Subcutaneous adipose tissue (tissue), 4 donors: ENCODE measurements around the gene WDR27. TPM values are rescaled to one million over a fixed set of nuclear protein-coding genes. Genes with fewer than 3 reads are reported as not detected.

Source experiments
- total RNA-seq, 4 donors: library from RNA; depleted of rRNA; stranded (reverse); fragments of >200 nt; gene quantifications; one replicate each; pipeline ENCODE4 v1.1.0, GENCODE V29; 2016
- TF ChIP-seq, protein P1 (sequence below): fragments of 450-650 bp; IDR thresholded peaks from one replicate; pipeline ENCODE4 v1.5.1; 2016; ENCODE audit warnings: low read depth, mild to moderate bottlenecking, control low read depth, antibody characterized with exemption, moderate library complexity

WDR27 gene
- total RNA-seq, 4 donors from 2014 or later: 26.0 to 36.4 (median 31.3) TPM

DNA sequence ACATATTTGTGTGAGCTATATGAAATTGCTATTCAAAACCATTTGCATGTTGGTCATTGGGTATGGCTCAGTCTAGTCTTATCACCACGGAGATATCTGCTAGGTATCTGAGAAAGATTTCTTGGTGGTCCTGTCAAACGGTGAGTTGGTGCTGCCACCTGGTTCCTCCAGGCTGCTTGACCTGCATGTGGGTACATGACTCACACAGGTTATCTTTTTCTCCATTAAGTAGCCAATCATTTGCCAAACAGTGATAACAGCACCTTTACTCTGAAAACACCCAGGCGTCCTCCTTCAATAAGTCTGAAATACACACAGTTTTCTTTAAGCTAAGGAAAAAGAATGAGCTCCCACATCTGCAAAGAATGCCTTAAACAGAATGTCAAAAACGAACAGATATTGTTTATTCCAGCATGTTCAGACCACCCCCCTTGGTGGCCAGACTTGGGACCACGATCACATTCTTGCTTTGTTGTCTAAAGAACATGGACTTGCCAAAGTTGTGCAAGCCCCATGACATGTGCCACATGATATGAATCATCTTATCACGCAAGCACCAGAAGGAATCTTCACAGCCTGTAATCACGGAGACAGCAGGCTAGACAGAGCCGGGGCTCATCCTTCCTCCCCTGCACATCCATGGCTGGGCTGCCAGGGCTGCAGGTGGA is 247.5 kb downstream of the WDR27 start:
- TF ChIP-seq, protein P1, sequence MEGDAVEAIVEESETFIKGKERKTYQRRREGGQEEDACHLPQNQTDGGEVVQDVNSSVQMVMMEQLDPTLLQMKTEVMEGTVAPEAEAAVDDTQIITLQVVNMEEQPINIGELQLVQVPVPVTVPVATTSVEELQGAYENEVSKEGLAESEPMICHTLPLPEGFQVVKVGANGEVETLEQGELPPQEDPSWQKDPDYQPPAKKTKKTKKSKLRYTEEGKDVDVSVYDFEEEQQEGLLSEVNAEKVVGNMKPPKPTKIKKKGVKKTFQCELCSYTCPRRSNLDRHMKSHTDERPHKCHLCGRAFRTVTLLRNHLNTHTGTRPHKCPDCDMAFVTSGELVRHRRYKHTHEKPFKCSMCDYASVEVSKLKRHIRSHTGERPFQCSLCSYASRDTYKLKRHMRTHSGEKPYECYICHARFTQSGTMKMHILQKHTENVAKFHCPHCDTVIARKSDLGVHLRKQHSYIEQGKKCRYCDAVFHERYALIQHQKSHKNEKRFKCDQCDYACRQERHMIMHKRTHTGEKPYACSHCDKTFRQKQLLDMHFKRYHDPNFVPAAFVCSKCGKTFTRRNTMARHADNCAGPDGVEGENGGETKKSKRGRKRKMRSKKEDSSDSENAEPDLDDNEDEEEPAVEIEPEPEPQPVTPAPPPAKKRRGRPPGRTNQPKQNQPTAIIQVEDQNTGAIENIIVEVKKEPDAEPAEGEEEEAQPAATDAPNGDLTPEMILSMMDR: no peak

DNA sequence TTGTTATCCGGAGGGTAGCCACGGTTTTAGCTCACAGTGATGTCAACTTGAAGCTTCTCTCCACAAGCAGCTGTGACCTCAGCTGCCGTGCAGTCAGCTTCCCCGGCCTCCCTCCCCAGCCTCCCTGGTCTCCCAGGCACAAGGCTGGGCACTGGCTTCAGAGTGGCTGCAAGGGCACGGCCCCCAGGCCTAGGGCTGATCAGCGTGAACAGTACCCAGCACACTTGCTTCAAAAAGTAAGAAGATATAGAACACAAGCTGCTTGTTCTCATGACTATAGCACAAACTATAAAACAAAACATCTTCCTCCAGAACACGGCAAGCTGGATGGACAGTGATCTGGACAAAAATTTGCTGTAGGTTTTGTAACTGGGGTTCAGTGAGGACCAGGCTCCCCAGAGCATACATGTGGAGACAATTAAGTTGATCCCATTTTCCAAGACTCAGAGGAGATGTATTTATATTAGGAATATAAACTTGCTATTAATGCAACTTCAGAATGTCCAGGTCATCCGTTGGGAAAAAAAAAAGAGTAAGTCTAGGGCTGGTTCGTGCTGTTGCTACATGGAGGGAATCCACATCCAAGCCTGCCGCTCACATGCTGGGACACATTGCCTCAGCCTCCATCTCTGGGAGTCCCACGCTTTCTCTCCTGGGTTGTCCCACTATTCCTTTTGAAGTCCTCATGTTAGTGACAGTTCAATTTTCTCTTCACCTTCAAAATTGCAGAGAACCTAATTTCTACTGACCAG is 248.8 kb downstream of the WDR27 start:
- TF ChIP-seq, protein P1: no peak

DNA sequence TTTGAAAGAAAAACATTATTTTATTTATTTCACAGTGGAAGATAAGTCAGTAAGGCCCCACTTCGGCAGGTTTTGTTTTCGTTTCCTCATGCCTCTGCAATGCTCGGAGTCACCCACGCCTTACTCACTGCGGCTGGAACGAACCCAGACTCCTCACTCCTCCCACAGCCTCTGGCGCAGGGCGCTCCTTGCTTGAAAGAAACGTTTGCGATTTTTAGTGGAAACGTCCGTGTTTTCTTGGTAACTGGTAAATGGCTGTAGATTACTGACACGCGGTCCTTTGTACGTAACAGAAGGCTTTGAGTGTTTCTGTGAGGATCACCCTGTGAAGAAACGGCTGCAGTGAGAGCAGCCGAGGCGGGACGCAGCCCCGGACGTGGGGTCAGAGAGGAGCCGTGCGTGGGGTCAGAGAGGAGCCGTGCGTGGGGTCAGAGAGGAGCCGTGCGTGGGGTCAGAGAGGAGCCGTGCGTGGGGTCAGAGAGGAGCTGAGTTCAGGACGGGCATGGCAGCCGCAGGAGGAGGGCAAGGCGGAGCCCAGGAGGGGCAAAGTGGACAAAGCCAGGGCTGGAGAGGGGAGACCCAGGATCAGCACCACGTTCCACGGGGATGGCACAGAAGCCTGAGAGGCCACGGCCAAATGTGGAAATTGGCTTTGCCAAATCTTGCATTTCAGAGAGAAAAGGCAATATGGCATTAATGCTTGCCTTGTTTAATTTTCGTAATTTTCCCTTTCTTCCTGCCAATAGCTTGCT is 249.5 kb downstream of the WDR27 start:
- TF ChIP-seq, protein P1: no peak

DNA sequence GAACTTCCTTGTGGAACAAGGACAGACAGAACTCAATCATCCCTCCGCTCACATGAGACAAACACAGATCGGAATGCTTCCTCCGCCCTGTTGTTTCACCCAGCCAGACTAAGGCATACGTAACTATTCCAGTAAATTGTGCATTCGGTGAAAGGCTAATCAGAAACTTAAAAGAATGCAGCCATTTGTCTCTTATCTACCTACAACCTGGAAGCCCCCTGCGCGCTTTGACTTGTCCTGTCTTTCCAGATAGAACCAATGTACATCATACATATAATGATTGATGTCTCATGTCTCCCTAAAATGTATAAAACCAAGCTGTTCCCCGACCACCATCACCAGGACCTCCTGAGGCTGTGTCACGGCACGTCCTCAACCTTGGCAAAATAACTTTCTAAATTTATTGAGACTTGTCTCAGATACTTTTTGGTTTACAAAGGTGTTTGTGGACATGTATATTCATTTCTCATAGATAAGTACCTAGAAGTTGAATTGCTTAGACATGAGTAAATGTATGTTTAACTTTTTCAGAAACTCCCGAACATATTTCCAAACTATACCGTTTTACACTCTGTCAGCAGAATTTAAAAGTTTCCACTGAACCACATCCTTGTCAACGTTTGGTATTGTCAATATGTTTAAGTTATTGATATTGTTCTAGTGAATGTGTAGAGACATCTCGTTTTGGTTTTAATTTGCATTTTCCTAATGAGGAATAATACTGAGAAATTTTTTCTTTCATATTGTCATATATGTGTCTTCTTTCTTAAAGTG is 250.6 kb downstream of the WDR27 start:
- TF ChIP-seq, protein P1: no peak

DNA sequence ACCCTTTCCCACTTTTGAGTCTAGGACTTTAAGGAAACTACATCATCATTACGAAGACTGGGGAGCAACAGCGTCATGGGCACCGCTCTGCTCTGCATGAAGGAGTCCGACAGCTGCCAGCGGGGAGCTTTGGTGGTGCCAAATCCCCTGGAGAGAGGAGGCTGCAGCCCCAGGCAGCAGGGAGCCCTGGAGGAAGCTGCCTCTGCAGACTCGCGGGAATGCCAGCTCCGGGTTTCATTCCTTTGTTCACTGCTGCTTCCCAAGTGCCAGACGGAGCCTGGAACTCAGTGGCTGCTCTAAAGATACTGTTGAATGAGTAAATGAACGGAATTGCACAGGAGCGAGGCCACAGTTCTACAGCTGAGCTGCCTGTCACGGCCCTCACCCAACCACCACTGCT is 251.7 kb downstream of the WDR27 start:
- TF ChIP-seq, protein P1: no peak

GRCh38 chr6:169449221-169449620 is 252.6 kb downstream of the WDR27 start:
- TF ChIP-seq, protein P1: no peak
